ENCODE results near the gene TRIM52.

Gene TRIM52

GRCh38 chr5:181233801-181234454 is 27.0 kb downstream of the TRIM52 start:
- no peak for DNase-seq (ENCODE audit: low read depth)

GRCh38 chr5:181233088-181233800 is 27.7 kb downstream of the TRIM52 start:
- no peak for DNase-seq (ENCODE audit: low read depth)

- DNase-seq (ENCODE audit: low read depth), result no peak
Measured at GRCh38 chr5:181232593-181232992, 28.4 kb downstream of the TRIM52 start.

GRCh38 chr5:181231432-181231831 is 29.5 kb downstream of the TRIM52 start:
- no peak for DNase-seq (ENCODE audit: low read depth)

GRCh38 chr5:181230551-181230950 is 30.4 kb downstream of the TRIM52 start:
- DNase-seq (ENCODE audit: low read depth), result no peak

- DNase-seq (ENCODE audit: low read depth), result no peak
Measured at GRCh38 chr5:181229996-181230395, 30.9 kb downstream of the TRIM52 start.

- DNase-seq (ENCODE audit: low read depth), result no peak
Measured at GRCh38 chr5:181224390-181225229, 36.3 kb downstream of the TRIM52 start.

- no peak for DNase-seq (ENCODE audit: low read depth)
Measured at GRCh38 chr5:181223729-181224389, 37.1 kb downstream of the TRIM52 start.

GRCh38 chr5:181223058-181223728 is 37.8 kb downstream of the TRIM52 start, which contains the start of gene TRIM41:
TRIM41 (plus strand) TSS chr5:181223281; CDS start chr5:181224000, 719 bp downstream.
- DNase-seq (ENCODE audit: low read depth), result peak; percentile 94

- no peak for DNase-seq (ENCODE audit: low read depth)
Measured at GRCh38 chr5:181222630-181223057, 38.3 kb downstream of the TRIM52 start.

- peak; percentile 97 for DNase-seq (ENCODE audit: low read depth)
Measured at GRCh38 chr5:181221792-181222629, 38.9 kb downstream of the TRIM52 start.

GRCh38 chr5:181221105-181221791 is 39.7 kb downstream of the TRIM52 start:
- no peak for DNase-seq (ENCODE audit: low read depth)

- DNase-seq (ENCODE audit: low read depth), result no peak
Measured at GRCh38 chr5:181220178-181220515, 40.8 kb downstream of the TRIM52 start.

GRCh38 chr5:181219262-181220177 is 41.4 kb downstream of the TRIM52 start:
- no peak for DNase-seq (ENCODE audit: low read depth)

GRCh38 chr5:181218795-181219124 is 42.2 kb downstream of the TRIM52 start:
- DNase-seq (ENCODE audit: low read depth), result no peak

- DNase-seq (ENCODE audit: low read depth), result no peak
Measured at GRCh38 chr5:181217803-181218062, 43.2 kb downstream of the TRIM52 start.

- DNase-seq (ENCODE audit: low read depth), result no peak
Measured at GRCh38 chr5:181217111-181217802, 43.7 kb downstream of the TRIM52 start.
